T-helper 2 cell treated with Interferon-gamma antibody and Interleukin-4, amounts not matched to agents 5 μg/mL and 100 μg/mL, for 36 hours (primary cell): ENCODE measurements around the gene SORCS1.

Experiments
- DNase-seq: peaks from one replicate; pipeline ENCODE4 v3.0.0; 2021; ENCODE audit warnings: low spot score
- H3K27ac Mint-ChIP-seq: one replicate; pipeline ENCODE4 v1.8.0; 2021; ENCODE audit warnings: mild to moderate bottlenecking, mixed read lengths
- H3K27me3 Mint-ChIP-seq: one replicate; pipeline ENCODE4 v1.8.0; 2021; ENCODE audit warnings: low read depth, mixed read lengths
- H3K36me3 Mint-ChIP-seq: one replicate; pipeline ENCODE4 v1.8.0; 2021; ENCODE audit warnings: low read depth, mixed read lengths
- H3K4me1 Mint-ChIP-seq: one replicate; pipeline ENCODE4 v1.8.0; 2021; ENCODE audit warnings: low read depth, mixed read lengths
- H3K4me3 Mint-ChIP-seq: one replicate; pipeline ENCODE4 v1.8.0; 2022; ENCODE audit warnings: mild to moderate bottlenecking, moderate library complexity, mixed read lengths
- H3K9me3 Mint-ChIP-seq: one replicate; pipeline ENCODE4 v1.8.0; 2021; ENCODE audit warnings: mixed read lengths

Gene SORCS1

DNA sequence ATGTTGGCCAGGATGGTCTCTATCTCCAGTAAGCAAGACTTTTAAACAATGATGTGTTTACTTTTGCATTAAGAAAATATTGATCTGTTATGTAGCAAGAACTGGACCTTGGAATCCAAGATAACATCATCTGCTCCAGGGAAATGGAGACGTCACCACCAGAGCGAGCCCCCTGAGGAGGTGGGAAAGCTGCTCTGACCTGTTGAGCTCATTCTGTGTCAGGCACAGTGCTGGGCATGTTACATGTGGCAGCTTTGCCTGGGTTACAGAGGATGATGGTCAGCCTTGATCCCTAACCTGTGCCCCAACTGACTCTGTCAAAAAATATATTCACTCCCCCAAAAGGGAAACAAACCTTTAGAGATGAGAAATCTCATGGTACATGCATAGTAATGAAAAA lies 436.3 kb downstream of the SORCS1 start:
- no peaks in the 10 kb centered on the region for H3K4me1 Mint-ChIP-seq
- H3K9me3 Mint-ChIP-seq, result no peaks in the 10 kb centered on the region
- H3K36me3 Mint-ChIP-seq, result no peaks in the 10 kb centered on the region
- no peak for DNase-seq
- no peak overlapping the region for H3K4me3 Mint-ChIP-seq
- no peak overlapping the region for H3K27ac Mint-ChIP-seq
- H3K27me3 Mint-ChIP-seq, result no peaks in the 10 kb centered on the region

GRCh38 chr10:106727170-106727569 lies 437.3 kb downstream of the SORCS1 start:
- Mint-ChIP-seq H3K27ac (no peak overlapping the region), H3K36me3 (no peaks in the 10 kb centered on the region), H3K4me1 (no peaks in the 10 kb centered on the region), H3K4me3 (no peak overlapping the region), H3K9me3 (no peaks in the 10 kb centered on the region), H3K27me3 (no peaks in the 10 kb centered on the region)
- DNase-seq, result no peak

DNA sequence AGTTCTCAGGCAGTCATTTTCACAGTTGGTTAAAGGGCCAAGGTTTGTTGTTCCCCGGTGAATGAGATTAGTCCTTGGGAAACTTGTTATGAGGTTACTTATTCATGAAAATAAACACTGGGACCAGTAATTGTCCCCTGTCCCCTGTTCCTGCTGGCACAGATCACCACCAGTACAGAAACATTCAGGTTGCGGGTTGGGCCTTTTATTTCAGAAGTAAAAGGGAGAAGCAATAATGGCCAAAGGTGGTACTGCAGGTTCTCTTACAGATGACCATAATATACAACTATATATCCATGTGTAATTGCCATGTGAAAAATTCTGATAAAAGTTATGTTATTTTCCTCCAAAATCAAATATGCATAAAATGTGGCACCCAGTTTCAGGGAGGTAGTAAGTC lies 442.0 kb downstream of the SORCS1 start:
- H3K27me3 Mint-ChIP-seq, result no peaks in the 10 kb centered on the region
- H3K27ac Mint-ChIP-seq, result no peak overlapping the region
- H3K4me1 Mint-ChIP-seq, result no peaks in the 10 kb centered on the region
- no peaks in the 10 kb centered on the region for H3K36me3 Mint-ChIP-seq
- peaks cover 6% of the 10 kb centered on the region for H3K9me3 Mint-ChIP-seq
- no peak for DNase-seq
- no peak overlapping the region for H3K4me3 Mint-ChIP-seq

- H3K9me3 Mint-ChIP-seq, result peaks cover 6% of the 10 kb centered on the region
- no peak overlapping the region for H3K4me3 Mint-ChIP-seq
- no peak for DNase-seq
- no peaks in the 10 kb centered on the region for H3K36me3 Mint-ChIP-seq
- no peak overlapping the region for H3K27ac Mint-ChIP-seq
- no peaks in the 10 kb centered on the region for H3K27me3 Mint-ChIP-seq
- no peaks in the 10 kb centered on the region for H3K4me1 Mint-ChIP-seq
These were observed 443.8 kb downstream of the SORCS1 start for GRCh38 chr10:106720683-106721082.

GRCh38 chr10:106716381-106716780 lies 448.1 kb downstream of the SORCS1 start:
- H3K27ac Mint-ChIP-seq, result no peak overlapping the region
- H3K27me3 Mint-ChIP-seq, result no peaks in the 10 kb centered on the region
- no peak for DNase-seq
- H3K36me3 Mint-ChIP-seq, result no peaks in the 10 kb centered on the region
- H3K4me3 Mint-ChIP-seq, result no peak overlapping the region
- no peaks in the 10 kb centered on the region for H3K4me1 Mint-ChIP-seq
- peaks cover 6% of the 10 kb centered on the region for H3K9me3 Mint-ChIP-seq

DNA sequence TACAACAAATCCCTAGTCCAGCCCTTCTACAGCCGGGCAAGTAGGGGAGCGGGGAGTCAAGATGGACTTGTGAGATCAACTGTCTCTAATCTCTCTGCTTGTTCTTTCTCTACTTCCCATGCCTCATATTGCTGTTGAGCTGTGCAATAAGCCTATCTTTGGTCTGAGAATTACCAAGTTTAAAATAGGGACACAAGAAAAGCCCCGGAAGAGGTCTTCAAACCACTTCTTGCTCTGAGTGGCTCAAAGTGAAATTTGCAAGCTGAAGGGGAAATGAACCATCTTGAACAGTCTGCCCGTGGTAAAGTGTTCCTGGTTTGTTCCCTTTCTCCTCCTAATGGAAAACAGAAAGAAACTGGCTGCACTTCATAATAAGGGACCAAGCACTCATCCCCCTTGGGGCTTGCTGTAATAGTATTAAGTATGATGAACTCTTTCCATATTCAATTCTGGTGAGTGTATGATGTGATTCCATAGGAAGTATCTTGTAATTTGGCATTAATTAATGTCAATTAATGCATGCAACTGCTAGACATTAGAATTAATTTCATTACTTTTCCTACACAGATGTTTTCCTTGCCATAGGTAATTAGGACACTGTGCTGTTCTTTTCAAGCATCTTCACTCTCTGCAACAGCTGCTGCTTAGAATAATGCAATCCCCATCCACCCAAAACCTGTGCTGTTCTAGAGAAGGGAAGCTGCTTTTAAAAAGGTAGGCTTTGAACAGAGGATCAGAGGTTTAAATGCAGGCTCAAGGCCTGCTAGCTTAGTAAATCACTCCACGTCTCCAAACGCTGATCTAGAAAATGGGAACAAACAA lies 449.6 kb downstream of the SORCS1 start:
- no peak overlapping the region for H3K4me3 Mint-ChIP-seq
- peaks cover 4% of the 10 kb centered on the region for H3K9me3 Mint-ChIP-seq
- H3K27ac Mint-ChIP-seq, result no peak overlapping the region
- no peaks in the 10 kb centered on the region for H3K27me3 Mint-ChIP-seq
- no peak for DNase-seq
- H3K4me1 Mint-ChIP-seq, result no peaks in the 10 kb centered on the region
- H3K36me3 Mint-ChIP-seq, result no peaks in the 10 kb centered on the region

- Mint-ChIP-seq H3K9me3 (no peaks in the 10 kb centered on the region), H3K27ac (no peak overlapping the region), H3K4me1 (no peaks in the 10 kb centered on the region), H3K27me3 (no peaks in the 10 kb centered on the region), H3K36me3 (no peaks in the 10 kb centered on the region), H3K4me3 (no peak overlapping the region)
- no peak for DNase-seq
These were observed 450.7 kb downstream of the SORCS1 start for GRCh38 chr10:106713846-106714245.

- DNase-seq, result no peak
- Mint-ChIP-seq H3K4me1 (no peaks in the 10 kb centered on the region), H3K4me3 (no peak overlapping the region), H3K9me3 (no peaks in the 10 kb centered on the region), H3K27ac (no peak overlapping the region), H3K27me3 (no peaks in the 10 kb centered on the region), H3K36me3 (no peaks in the 10 kb centered on the region)
These were observed 451.5 kb downstream of the SORCS1 start for GRCh38 chr10:106712988-106713387.

DNA sequence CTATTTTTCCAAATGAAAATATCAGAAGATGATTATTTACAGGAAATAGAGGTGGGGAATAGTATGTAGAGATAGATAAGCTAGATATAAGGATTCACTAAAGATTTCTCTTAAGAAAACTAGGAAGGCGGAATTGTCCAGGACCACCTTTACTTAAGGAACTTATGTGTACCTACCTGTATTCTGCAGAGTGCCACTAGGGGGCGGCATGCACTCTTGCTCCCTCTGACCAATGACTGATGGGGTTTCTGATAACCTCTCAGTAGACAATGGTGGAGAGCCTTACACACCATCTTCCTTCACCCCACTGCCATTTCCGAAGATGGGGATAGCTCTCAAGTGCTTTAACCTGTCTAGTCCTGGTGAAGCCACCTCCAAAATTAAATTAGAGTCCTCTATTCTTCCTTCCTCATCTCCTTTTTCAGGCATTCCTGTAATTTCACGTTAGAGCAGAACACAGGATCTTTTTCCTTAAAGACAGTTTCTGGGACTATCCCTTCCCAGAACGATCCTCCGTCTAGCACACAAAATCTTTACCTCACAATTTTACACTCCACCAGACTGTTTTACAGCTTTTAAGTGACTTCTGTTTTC lies 453.1 kb downstream of the SORCS1 start:
- H3K27me3 Mint-ChIP-seq, result no peaks in the 10 kb centered on the region

DNA sequence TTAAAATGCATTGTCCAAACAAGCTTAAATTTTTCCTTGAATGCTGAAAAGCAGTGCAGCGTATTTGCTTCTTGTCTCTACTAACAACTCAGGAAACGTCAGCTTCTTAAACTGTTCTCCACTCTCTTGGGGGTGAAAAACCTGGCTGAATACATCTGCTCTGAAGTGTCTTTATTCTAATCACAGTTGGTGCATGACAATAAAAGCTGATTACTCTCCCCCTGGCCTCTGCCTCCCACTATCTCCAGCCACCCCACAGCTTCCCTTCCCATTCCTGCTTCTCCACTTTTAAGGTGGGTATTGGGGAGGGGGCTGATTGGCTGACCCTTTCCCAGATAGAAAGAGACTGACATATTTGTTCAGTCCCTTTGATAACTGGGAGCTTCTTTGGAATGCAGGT lies 456.0 kb downstream of the SORCS1 start:
- no peaks in the 10 kb centered on the region for H3K4me1 Mint-ChIP-seq
- H3K4me3 Mint-ChIP-seq, result no peak overlapping the region
- no peaks in the 10 kb centered on the region for H3K36me3 Mint-ChIP-seq
- H3K27ac Mint-ChIP-seq, result no peak overlapping the region
- H3K9me3 Mint-ChIP-seq, result no peaks in the 10 kb centered on the region
- H3K27me3 Mint-ChIP-seq, result no peaks in the 10 kb centered on the region
- DNase-seq, result no peak

More for the DNA sequence above, 453.1 kb downstream of the SORCS1 start:
- DNase-seq, result peak; percentile 20
- Mint-ChIP-seq H3K9me3 (no peaks in the 10 kb centered on the region), H3K4me1 (no peaks in the 10 kb centered on the region), H3K27ac (no peak overlapping the region), H3K4me3 (no peak overlapping the region), H3K36me3 (no peaks in the 10 kb centered on the region)

DNA sequence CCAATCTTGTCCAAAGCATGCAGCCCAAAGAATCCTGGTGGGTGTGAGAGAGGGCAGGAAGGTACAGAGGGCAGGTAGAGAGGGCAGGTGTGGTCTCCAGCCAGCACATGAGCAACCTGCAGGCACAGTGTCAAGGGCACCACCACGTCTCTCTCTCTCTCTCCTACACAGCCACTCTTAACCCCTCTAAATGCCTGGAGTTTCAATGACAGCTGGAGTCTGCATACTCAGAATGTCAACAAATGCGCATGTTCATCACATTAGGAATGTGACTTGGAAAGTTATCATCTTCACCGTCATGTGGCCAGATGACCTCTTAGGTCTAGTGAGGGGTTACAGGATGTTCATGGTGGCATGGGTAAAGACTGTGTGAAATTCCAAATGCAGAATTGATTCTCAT lies 456.8 kb downstream of the SORCS1 start:
- no peak for DNase-seq
- no peaks in the 10 kb centered on the region for H3K9me3 Mint-ChIP-seq
- H3K27me3 Mint-ChIP-seq, result no peaks in the 10 kb centered on the region

DNA sequence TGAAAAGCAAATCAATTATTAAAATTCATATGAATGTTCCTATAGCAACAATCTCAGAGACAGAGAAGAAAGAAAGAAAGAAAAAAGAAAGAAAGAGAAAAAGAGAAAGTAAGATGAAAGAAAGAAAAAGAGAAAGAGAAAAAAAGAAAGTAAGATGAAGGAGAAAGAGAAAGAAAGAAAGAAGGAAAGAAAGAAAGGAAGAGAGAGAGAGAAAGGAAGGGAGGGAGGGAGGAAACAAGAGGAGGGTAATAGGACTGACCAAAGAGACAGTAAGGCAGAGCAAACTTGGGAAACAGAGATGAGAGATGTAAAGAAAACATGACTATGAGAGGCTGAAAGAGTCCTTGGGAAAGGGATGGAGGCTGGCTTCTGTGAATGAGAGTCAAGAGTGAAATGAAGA lies 458.4 kb downstream of the SORCS1 start:
- no peaks in the 10 kb centered on the region for H3K27me3 Mint-ChIP-seq
- H3K4me1 Mint-ChIP-seq, result no peaks in the 10 kb centered on the region
- no peaks in the 10 kb centered on the region for H3K9me3 Mint-ChIP-seq
- no peak overlapping the region for H3K4me3 Mint-ChIP-seq
- no peaks in the 10 kb centered on the region for H3K36me3 Mint-ChIP-seq
- DNase-seq, result no peak
- H3K27ac Mint-ChIP-seq, result no peak overlapping the region

More for the DNA sequence above, 456.8 kb downstream of the SORCS1 start:
- H3K27ac Mint-ChIP-seq, result no peak overlapping the region
- H3K4me3 Mint-ChIP-seq, result no peak overlapping the region
- no peaks in the 10 kb centered on the region for H3K36me3 Mint-ChIP-seq
- H3K4me1 Mint-ChIP-seq, result no peaks in the 10 kb centered on the region

GRCh38 chr10:106705681-106706100 lies 458.8 kb downstream of the SORCS1 start:
- no peak overlapping the region for H3K4me3 Mint-ChIP-seq

DNA sequence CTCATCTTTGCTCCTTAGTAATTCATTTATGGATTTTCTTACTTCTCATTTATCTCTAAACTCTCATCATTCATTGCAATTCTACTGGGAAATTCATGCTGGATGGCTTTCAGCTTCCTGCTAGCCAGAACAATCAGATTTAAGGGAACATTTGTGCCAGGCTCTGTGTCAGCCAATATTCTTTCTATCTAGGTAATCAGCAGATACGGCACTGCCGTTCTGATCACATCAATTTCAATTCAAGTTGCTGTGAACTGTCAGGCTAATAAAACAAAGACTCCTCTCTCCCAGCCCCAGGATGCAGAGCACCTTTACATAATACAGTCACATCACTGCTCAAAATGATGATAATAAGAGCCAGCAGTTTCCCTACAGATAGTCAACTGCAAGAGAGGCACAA lies 468.3 kb downstream of the SORCS1 start:
- Mint-ChIP-seq H3K9me3 (no peaks in the 10 kb centered on the region), H3K27ac (no peak overlapping the region), H3K36me3 (no peaks in the 10 kb centered on the region), H3K27me3 (no peaks in the 10 kb centered on the region), H3K4me1 (no peaks in the 10 kb centered on the region), H3K4me3 (no peak overlapping the region)
- DNase-seq, result no peak

More at GRCh38 chr10:106705681-106706100, 458.8 kb downstream of the SORCS1 start:
- peak; percentile 4 for DNase-seq
- H3K36me3 Mint-ChIP-seq, result no peaks in the 10 kb centered on the region
- H3K27ac Mint-ChIP-seq, result no peak overlapping the region
- no peaks in the 10 kb centered on the region for H3K9me3 Mint-ChIP-seq
- H3K27me3 Mint-ChIP-seq, result no peaks in the 10 kb centered on the region
- no peaks in the 10 kb centered on the region for H3K4me1 Mint-ChIP-seq
